GM19468 (cell line): ENCODE measurements around the gene DIAPH3.
A peak's percentile ranks its signal among the peaks of the same experiment; 100 is the strongest.

Experiments
- ATAC-seq: cut with Tn5 transposase; IDR thresholded peaks from one replicate; pipeline ENCODE4 v1.9.1; 2021; ENCODE audit warnings: mild to moderate bottlenecking, moderate library complexity, moderate number of reproducible peaks; ENCODE audit not compliant: unreplicated experiment; ENCODE audit errors: extremely low read depth

Gene DIAPH3

GRCh38 chr13:60032851-60033250 is 130.9 kb downstream of the DIAPH3 start:
- ATAC-seq: no peak

DNA sequence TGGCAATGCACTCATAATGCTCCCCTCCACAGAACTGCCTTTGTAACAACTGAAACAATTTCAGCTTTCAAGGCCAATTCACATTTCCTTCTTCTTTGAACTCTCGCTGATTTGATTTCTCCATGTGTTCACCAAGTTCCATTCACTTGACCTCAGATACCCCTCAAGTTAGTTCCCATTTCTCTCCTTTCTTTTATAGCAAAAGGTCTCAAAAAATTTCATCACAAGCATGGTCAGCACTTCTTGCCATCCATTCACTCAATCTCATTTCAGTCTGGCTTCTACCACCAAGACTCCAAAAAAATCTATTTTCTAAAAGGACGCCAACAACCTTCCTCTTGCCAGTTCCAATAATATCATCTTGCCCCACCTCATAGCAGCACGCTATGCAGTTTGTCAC is 135.7 kb downstream of the DIAPH3 start:
- no peak for ATAC-seq

GRCh38 chr13:60026286-60026685 is 137.4 kb downstream of the DIAPH3 start:
- no peak for ATAC-seq

DNA sequence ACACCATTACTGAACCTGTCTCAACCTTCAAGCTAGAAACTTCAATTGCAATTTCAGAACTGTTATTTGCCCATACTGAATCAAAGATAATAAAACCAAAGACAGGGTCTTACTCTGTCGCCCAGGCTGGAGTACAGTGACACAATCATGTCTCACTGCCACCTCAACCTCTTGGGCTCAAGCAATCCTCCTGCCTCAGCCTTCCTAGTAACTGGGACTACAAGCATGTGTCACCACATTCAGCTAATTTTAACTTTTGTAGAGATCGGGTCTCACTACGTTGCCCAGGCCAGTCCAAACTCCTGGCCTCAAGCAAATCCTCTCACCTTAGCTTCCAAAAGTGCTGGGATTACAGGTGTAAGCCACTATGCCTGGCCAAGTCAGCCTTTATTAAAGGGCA is 143.4 kb downstream of the DIAPH3 start:
- ATAC-seq: no peak

- peak; percentile 82 for ATAC-seq
Measured at GRCh38 chr13:60019119-60019993, 144.4 kb downstream of the DIAPH3 start.

- no peak for ATAC-seq
Measured at GRCh38 chr13:60018536-60018935, 145.2 kb downstream of the DIAPH3 start.

DNA sequence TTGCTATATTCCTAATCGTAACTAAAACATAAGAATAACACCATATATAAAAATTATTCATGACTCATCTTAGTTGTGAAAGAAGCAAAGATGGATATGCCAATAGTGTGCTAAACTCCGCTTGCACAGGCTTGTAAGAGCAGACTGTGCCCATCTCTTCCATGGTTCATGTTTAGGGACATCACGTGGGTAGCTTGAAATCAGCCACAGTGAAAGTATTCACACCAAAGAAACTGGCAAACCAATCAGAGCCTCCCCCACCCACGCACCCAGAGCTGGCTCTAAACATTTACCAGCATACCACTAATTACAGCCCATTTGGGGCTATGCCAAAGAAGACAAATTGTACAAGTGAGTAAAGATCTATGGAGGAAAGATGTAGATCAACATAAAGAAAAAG is 147.5 kb downstream of the DIAPH3 start:
- ATAC-seq: no peak

DNA sequence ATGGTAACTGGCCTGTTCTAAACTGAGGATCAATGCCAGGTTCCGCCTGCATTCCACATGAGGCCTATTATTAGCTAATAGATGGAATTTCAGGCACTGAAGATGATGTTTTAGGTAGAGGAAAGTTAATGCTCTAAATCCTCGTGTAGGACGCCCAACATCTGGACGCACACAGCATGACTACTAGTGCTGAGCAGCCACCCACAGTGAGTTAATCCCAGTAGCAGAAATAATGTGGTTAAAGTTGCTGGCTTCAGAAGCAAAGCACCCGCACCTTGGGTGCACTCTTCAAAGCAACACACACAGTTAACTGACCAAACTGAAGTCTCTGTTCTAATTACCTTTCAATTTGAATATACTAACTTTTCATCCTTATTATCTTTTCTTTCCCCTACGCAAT is 150.6 kb downstream of the DIAPH3 start:
- ATAC-seq: no peak

DNA sequence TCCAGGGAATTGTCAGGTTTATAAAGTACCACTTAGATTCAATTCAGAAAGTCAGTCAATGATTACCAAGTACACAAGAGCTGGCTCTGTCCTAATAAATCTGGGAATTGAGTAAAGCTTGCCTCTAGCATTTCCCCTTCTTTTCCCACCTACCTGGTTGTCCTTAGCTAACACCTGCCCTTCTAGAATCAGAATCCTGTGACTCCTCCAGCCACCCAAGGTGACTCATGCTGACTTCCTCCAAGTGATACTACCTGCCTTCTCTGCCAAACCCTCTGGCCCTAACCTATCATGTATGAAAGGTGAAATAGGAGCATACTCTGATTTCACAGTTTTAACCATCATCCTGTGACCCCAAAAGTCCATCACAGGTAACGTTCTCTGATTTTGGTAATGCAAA is 151.2 kb downstream of the DIAPH3 start:
- ATAC-seq: no peak

DNA sequence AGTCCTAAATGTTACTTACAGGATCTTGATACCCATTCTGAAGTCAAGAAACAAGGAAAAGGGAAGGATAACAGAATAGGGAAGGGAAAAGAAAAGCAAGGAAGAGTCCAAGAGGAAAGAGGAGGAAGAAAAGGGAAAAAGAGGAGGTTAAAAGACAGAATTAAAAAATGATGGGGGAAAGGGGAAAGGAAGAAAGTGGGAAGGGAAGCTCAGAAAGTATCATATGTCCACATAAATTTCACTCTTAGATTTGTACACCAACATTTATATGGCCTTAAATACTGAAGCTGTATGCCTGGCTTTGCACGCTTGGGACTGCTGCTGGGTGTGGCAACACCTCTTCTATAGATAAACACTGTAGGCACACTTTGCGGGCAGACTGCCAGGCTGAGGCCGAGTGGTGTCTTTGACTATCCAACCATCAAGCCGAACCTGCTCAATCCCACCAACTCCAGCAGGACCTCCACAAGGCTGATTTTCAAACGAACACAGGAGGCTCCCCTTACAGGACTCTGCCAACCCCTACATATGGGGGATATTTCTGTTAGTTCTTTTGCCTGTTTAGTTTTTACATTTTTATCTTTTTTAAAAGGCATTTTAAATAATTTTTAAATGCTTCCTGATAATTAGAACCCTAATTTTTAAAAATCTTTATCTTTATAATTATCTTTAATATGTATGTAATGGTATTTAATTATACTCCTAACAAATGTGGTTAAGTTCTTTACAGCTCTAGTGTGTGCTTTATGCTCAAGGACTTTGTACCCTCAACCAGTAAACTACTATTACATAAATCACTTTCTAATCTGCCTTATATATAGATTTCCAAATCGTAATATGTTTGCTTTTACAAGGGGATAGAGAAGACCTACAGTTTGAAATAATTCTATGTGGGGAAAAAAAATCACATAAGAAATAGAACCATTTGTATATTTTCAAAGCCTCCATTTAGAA is 154.2 kb downstream of the DIAPH3 start:
- ATAC-seq: no peak

DNA sequence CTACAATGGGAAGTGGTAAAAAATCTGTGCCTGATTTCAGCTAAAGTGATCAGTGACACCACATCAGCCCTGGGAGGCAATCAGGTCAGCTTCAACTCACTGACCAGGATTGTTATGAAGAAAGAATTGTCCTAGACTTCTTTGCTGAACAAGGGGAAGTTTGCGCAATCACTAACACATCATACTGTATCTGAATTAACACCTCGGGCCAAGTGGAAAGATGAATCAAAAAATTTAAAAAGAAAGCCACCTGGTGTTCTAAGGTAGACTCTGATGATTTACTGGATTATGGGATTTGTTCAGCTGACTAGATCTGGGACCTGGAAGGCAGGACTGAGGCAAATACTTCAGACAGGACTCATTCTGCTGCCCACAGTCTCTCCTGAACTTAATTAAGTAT is 161.8 kb downstream of the DIAPH3 start:
- ATAC-seq: no peak

- ATAC-seq: no peak
Measured at GRCh38 chr13:60000976-60001375, 162.8 kb downstream of the DIAPH3 start.

DNA sequence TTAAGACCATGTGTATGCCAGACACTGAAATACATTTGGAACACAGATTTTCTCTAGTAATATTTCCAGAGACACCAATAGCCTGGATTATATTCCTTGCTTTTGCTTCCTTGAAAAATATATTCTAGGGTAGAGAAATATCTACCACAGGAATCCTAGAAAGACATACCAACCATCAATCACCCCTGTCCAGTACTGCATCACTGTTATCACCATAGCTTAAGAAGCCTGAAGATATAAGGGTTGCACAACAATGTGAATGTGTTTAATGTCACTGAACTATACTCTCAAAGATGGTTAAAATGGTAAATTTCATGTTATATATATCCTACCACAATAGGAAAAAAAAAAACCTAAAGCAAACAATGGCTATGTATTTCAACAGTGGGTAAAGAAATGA is 163.6 kb downstream of the DIAPH3 start:
- ATAC-seq: no peak

- ATAC-seq: no peak
Measured at GRCh38 chr13:59997976-59998375, 165.8 kb downstream of the DIAPH3 start.

- no peak for ATAC-seq
Measured at GRCh38 chr13:59996461-59996980, 167.2 kb downstream of the DIAPH3 start.

- ATAC-seq: no peak
Measured at GRCh38 chr13:59991395-59991794, 172.3 kb downstream of the DIAPH3 start.

- no peak for ATAC-seq
Measured at GRCh38 chr13:59982631-59983382, 180.9 kb downstream of the DIAPH3 start.

DNA sequence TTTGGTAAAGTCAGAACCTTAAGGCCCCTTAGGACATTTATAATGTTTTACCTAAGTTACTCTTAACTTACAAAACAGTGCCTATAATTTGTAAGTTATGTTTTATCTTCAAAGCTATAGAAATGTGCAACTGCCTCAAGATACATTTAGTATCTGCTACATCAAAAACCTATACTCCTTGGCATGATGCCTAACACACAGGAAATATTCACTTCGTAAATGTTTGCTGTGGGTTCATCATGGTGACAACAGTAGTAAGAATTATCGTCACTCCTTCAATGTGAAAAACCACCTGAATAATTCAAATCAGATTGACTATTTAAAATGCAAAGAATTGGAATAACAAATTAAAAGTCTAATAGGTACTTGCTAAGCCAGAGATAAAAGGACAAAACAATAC is 184.1 kb downstream of the DIAPH3 start:
- ATAC-seq: no peak

DNA sequence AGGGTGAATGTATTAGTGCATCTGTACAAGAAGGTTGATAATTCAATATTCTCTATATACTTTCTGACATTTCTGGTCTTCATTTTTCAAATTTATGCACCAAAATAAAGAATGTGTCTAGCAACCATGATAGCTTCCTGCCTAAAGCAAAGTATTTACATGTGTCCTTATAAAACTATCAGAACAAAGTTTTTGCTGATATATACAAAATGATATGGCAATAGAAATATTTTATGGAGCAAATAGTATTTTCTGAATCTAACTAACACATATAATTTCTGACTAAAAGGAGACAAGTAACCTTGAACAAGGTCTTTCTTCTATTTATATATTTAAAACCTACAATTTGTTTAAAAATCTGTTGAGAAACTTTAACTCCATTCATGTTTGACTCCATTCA is 184.9 kb downstream of the DIAPH3 start:
- no peak for ATAC-seq

DNA sequence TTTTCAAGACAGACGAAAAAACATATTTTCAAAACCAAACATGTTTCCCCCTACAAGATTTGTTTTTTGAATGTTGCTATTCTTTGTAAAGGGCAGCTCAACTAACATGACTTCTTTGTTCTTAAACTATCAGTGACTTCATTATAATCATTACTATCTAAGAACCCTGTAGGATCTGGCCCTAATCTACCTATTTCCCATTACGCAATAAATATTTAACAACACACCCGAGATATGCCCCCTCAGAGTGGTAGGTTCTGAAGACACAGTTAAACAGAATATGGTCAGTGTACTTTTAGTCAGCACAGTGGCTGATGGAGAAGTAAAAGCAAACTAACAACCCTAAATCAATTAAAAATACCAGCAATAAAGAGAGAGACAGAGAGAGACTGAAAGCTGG is 186.9 kb downstream of the DIAPH3 start:
- no peak for ATAC-seq
